IMR-90 (cell line): ENCODE data around the gene AGAP1. TPM values are rescaled to one million over a fixed set of nuclear protein-coding genes. Genes with fewer than 3 reads are reported as not detected.

ENCODE experiments used
- ATAC-seq: fragments of 200-7000 bp; cut with Tn5 transposase; 2 replicates; pipeline ENCODE4 v1.9.1; 2020; ENCODE audit warnings: low read depth, mild to moderate bottlenecking, moderate library complexity
- BruUV-seq: library from RNA; stranded (reverse); fragments of 400-500 nt; replicated peaks from 2 replicates; lab custom pipeline; 2021; lab: Mats Ljungman, UMichigan
- CTCF ChIA-PET: fragments of 300-600 bp; formaldehyde crosslinking; extraction: SDS; loops from one replicate; lab custom pipeline; 2021; ENCODE audit warnings: antibody characterized with exemption; lab: Yijun Ruan, JAX
- POLR2A ChIA-PET: fragments of 300-600 bp; sonication (Branson Sonifier 250); formaldehyde crosslinking; loops from one replicate; lab custom pipeline; 2022; ENCODE audit warnings: antibody characterized with exemption; ENCODE audit not compliant: unreplicated experiment; lab: Charles Lee
- DNase-seq: peaks from one replicate; pipeline ENCODE4 v3.0.0; 2013
- H2AFZ ChIP-seq: replicated peaks from 2 replicates; pipeline ENCODE3; 2013; ENCODE audit warnings: low read length, mild to moderate bottlenecking; ENCODE audit not compliant: poor library complexity
- H2AK5ac ChIP-seq: 2 replicates; pipeline ENCODE4 v1.6.1; 2013; ENCODE audit warnings: low read depth, low read length, inconsistent platforms
- H2AK9ac ChIP-seq: replicated peaks from 2 replicates; pipeline ENCODE3; 2013; ENCODE audit warnings: mild to moderate bottlenecking, low read depth, low read length, moderate library complexity; ENCODE audit not compliant: poor library complexity
- H2BK120ac ChIP-seq: 2 replicates; pipeline ENCODE4 v1.6.1; 2013; ENCODE audit warnings: low read depth, low read length, inconsistent platforms
- H2BK15ac ChIP-seq: 3 replicates; pipeline ENCODE4 v1.6.1; 2013; ENCODE audit warnings: low read depth, low read length, inconsistent platforms
- H2BK20ac ChIP-seq: 2 replicates; pipeline ENCODE4 v1.6.1; 2013; ENCODE audit warnings: low read depth, mild to moderate bottlenecking, inconsistent platforms, low read length, moderate library complexity
- H2BK5ac ChIP-seq: 2 replicates; pipeline ENCODE4 v1.6.1; 2013; ENCODE audit warnings: mild to moderate bottlenecking, low read depth, low read length, inconsistent platforms; ENCODE audit not compliant: poor library complexity, severe bottlenecking
- H3K14ac ChIP-seq: replicated peaks from 2 replicates; pipeline ENCODE4 v1.6.1; 2013; ENCODE audit warnings: low read depth, low read length, inconsistent platforms
- H3K18ac ChIP-seq: 2 replicates; pipeline ENCODE4 v1.6.1; 2013; ENCODE audit warnings: low read depth, low read length, control low read depth
- H3K23ac ChIP-seq: 2 replicates; pipeline ENCODE4 v1.6.1; 2013; ENCODE audit warnings: low read depth, low read length, inconsistent platforms
- H3K27ac ChIP-seq: 2 replicates; pipeline ENCODE4 v1.5.1; 2013; ENCODE audit warnings: mild to moderate bottlenecking, control low read depth, low read length; ENCODE audit not compliant: insufficient read depth
- H3K27me3 ChIP-seq: 2 replicates; pipeline ENCODE4 v1.6.1; 2013; ENCODE audit warnings: low read length; ENCODE audit not compliant: control insufficient read depth, insufficient read depth
- H3K36me3 ChIP-seq: 2 replicates; pipeline ENCODE4 v1.6.1; 2013; ENCODE audit warnings: low read length, mixed read lengths; ENCODE audit not compliant: control insufficient read depth, insufficient read depth
- H3K4ac ChIP-seq: 2 replicates; pipeline ENCODE4 v1.6.1; 2013; ENCODE audit warnings: low read depth, low read length, inconsistent platforms
- H3K4me1 ChIP-seq: 2 replicates; pipeline ENCODE4 v1.6.1; 2013; ENCODE audit warnings: low read length, mixed read lengths; ENCODE audit not compliant: control insufficient read depth, insufficient read depth
- H3K4me2 ChIP-seq: 2 replicates; pipeline ENCODE4 v1.6.1; 2013; ENCODE audit warnings: low read depth, mild to moderate bottlenecking, control low read depth, low read length, moderate library complexity
- H3K4me3 ChIP-seq: 2 replicates; pipeline ENCODE4 v1.5.1; 2013; ENCODE audit warnings: low read depth, mild to moderate bottlenecking, control low read depth, low read length, moderate library complexity; ENCODE audit not compliant: insufficient read depth
- H3K56ac ChIP-seq: 2 replicates; pipeline ENCODE4 v1.6.1; 2013; ENCODE audit warnings: low read length, inconsistent platforms; ENCODE audit not compliant: insufficient read depth; ENCODE audit errors: extremely low read depth
- H3K79me1 ChIP-seq, 2 experiments: 2 replicates each; pipeline ENCODE4 v1.6.1; 2013; ENCODE audit warnings: low read length in 2 of 2, inconsistent platforms in 1 of 2, low read depth in 1 of 2
- H3K9ac ChIP-seq: 2 replicates; pipeline ENCODE4 v1.6.1; 2013; ENCODE audit warnings: low read depth, low read length, control low read depth
- H3K9me1 ChIP-seq: 2 replicates; pipeline ENCODE4 v1.6.1; 2013; ENCODE audit warnings: low read length, inconsistent platforms; ENCODE audit not compliant: insufficient read depth
- H3K9me3 ChIP-seq: 2 replicates; pipeline ENCODE4 v1.6.1; 2013; ENCODE audit warnings: low read length; ENCODE audit not compliant: control insufficient read depth, insufficient read depth
- H4K20me1 ChIP-seq: 2 replicates; pipeline ENCODE4 v1.6.1; 2013; ENCODE audit warnings: low read length, inconsistent platforms; ENCODE audit not compliant: insufficient read depth
- H4K5ac ChIP-seq: 2 replicates; pipeline ENCODE4 v1.6.1; 2013; ENCODE audit warnings: mild to moderate bottlenecking, low read depth, low read length, control low read depth
- H4K8ac ChIP-seq, 2 experiments: 2 replicates each; pipeline ENCODE4 v1.6.1; 2013; ENCODE audit warnings: low read depth in 2 of 2, low read length in 2 of 2, control low read depth in 1 of 2, inconsistent platforms in 1 of 2
- H4K91ac ChIP-seq: 2 replicates; pipeline ENCODE4 v1.6.1; 2013; ENCODE audit warnings: low read depth, low read length, inconsistent platforms; ENCODE audit not compliant: insufficient read depth
- BHLHE40 ChIP-seq: fragments of 150-350 bp; IDR thresholded peaks from 2 replicates; pipeline ENCODE4 v1.6.1; 2016; ENCODE audit warnings: mild to moderate bottlenecking, low read depth, low read length
- CEBPB ChIP-seq: IDR thresholded peaks from 2 replicates; pipeline ENCODE4 v1.6.1; 2012; ENCODE audit warnings: low read depth, low read length, improper control_type of control experiment
- CHD1 ChIP-seq: IDR thresholded peaks from 2 replicates; pipeline ENCODE4 v1.6.1; 2012; ENCODE audit warnings: low read depth, low read length, improper control_type of control experiment
- FOS ChIP-seq: fragments of 150-350 bp; IDR thresholded peaks from 2 replicates; pipeline ENCODE4 v1.6.1; 2016; ENCODE audit warnings: low read depth, low read length
- MAFK ChIP-seq: IDR thresholded peaks from 2 replicates; pipeline ENCODE4 v1.6.1; 2012; ENCODE audit warnings: low read depth, low read length, improper control_type of control experiment
- MAZ ChIP-seq: IDR thresholded peaks from 2 replicates; pipeline ENCODE4 v1.6.1; 2012; ENCODE audit warnings: low read depth, mild to moderate bottlenecking, low read length, improper control_type of control experiment, moderate library complexity, borderline replicate concordance
- MXI1 ChIP-seq: IDR thresholded peaks from 2 replicates; pipeline ENCODE4 v1.6.1; 2012; ENCODE audit warnings: low read depth, mild to moderate bottlenecking, low read length, moderate library complexity, borderline replicate concordance
- NFE2L2 ChIP-seq: fragments of 150-350 bp; IDR thresholded peaks from 2 replicates; pipeline ENCODE4 v1.6.1; 2016; ENCODE audit warnings: low read depth, mild to moderate bottlenecking, low read length
- POLR2A ChIP-seq: IDR thresholded peaks from 2 replicates; pipeline ENCODE4 v1.6.1; 2012; ENCODE audit warnings: mild to moderate bottlenecking, low read depth, low read length
- RAD21 ChIP-seq: IDR thresholded peaks from 2 replicates; pipeline ENCODE4 v1.6.1; 2012; ENCODE audit warnings: low read length, improper control_type of control experiment
- RCOR1 ChIP-seq: IDR thresholded peaks from 2 replicates; pipeline ENCODE4 v1.6.1; 2012; ENCODE audit warnings: mild to moderate bottlenecking, low read length, improper control_type of control experiment; ENCODE audit not compliant: insufficient replicate concordance
- RFX5 ChIP-seq: IDR thresholded peaks from 2 replicates; pipeline ENCODE4 v1.8.0; 2012; ENCODE audit warnings: low read depth, mild to moderate bottlenecking, low read length, moderate library complexity
- SMC3 ChIP-seq: fragments of 150-350 bp; IDR thresholded peaks from 2 replicates; pipeline ENCODE4 v1.6.1; 2016; ENCODE audit warnings: low read depth, mild to moderate bottlenecking, antibody characterized with exemption, low read length, moderate library complexity
- WGBS, 2 experiments: methylation state at CpG; one replicate each; pipeline versions ENCODE4 v1.1.5 to v1.1.7; 2013; ENCODE audit warnings: missing lambda C conversion rate in 2 of 2; ENCODE audit not compliant: insufficient read length in 1 of 2; ENCODE audit errors: extremely low coverage in 2 of 2; 5-methylcytosine and 5-hydroxymethylcytosine counted together
- dilution Hi-C: fragments of 300-500 bp; cut with HindIII; formaldehyde crosslinking; loops from one replicate; pipeline ENCODE4 v1.14.3; 2018; ENCODE audit warnings: low sequenced_read_pairs; ENCODE audit not compliant: unreplicated experiment
- in situ Hi-C: fragments of 300-500 bp; cut with MboI; formaldehyde crosslinking; loops from 3 replicates; pipeline ENCODE4 v1.14.3; 2019; ENCODE audit warnings: low sequenced_read_pairs, inconsistent platforms, mixed read lengths
- intact Hi-C: fragments of 100-400 bp; cut with micrococcal nuclease; formaldehyde crosslinking; loops from 2 replicates; pipeline ENCODE4 v1.10.0; 2022
- polyA plus RNA-seq, 3 experiments: library from polyadenylated mRNA; depleted of rRNA; stranded (reverse); fragments of >200 nt; gene quantifications; 2 replicates each; pipeline ENCODE4 v1.2.3, GENCODE V29; 2012; ENCODE audit warnings: low replicate concordance in 1 of 3
- total RNA-seq: library from RNA; depleted of rRNA; stranded (reverse); fragments of >200 nt; gene quantifications from 2 replicates; pipeline ENCODE4 v1.2.3, GENCODE V29; 2012
- TF ChIP-seq, protein P1 (sequence below): conservative IDR thresholded peaks from 2 replicates; pipeline ENCODE4 v1.5.1; 2012; ENCODE audit warnings: mild to moderate bottlenecking, low read depth, low read length, improper control_type of control experiment
- TF ChIP-seq, protein P2 (sequence below): fragments of 150-350 bp; IDR thresholded peaks from 2 replicates; pipeline ENCODE4 v1.6.1; 2017; ENCODE audit warnings: mild to moderate bottlenecking, antibody characterized with exemption, low read length, low read depth
- TF ChIP-seq, protein P3 (sequence below): fragments of 150-350 bp; IDR thresholded peaks from 2 replicates; pipeline ENCODE4 v1.6.1; 2016; ENCODE audit warnings: low read depth, mild to moderate bottlenecking, low read length, moderate library complexity, borderline replicate concordance

AGAP1 gene
- total and polyA plus RNA-seq, 2 of the 4 experiments (the other 2 are of a cell fraction), result 15.1 to 16.4 TPM

GRCh38 chr2:235968155-235968554, 474.3 kb downstream of the AGAP1 start:
- ChIA-PET POLR2A (no interaction called here), CTCF (no interaction called here)
- no peaks in the 10 kb centered on the region for H4K20me1 ChIP-seq
- H3K9me3 ChIP-seq, result no peaks in the 10 kb centered on the region
- H2AFZ ChIP-seq, result no peak overlapping the region
- H3K4me3 ChIP-seq, result no peak overlapping the region
- H3K27ac ChIP-seq, result no peak overlapping the region
- 90% methylated on average over 2 of the region's 8 CpGs; no CpG with 5 or more reads in 1 of the 2 experiments for WGBS, 2 experiments
- no peak overlapping the region for H4K91ac ChIP-seq
- no peak overlapping the region for H3K14ac ChIP-seq
- H3K4me2 ChIP-seq, result no peak overlapping the region
- H3K36me3 ChIP-seq, result peaks cover 12% of the 10 kb centered on the region
- peaks cover 3% of the 10 kb centered on the region; the same call in 1 of the 2 replicates for H3K9me1 ChIP-seq
- H2BK5ac ChIP-seq, result no peak overlapping the region
- no peak overlapping the region for H3K23ac ChIP-seq
- no peaks in the 10 kb centered on the region for H3K27me3 ChIP-seq
- in situ Hi-C loops, result no loop called here
- intact Hi-C loops, result no loop called here
- H3K79me1 ChIP-seq, result no peaks in the 10 kb centered on the region
- H4K8ac ChIP-seq, result no peak overlapping the region
- no peak overlapping the region for H3K4ac ChIP-seq
- ATAC-seq, result no peak
- no peaks in the 10 kb centered on the region for H3K4me1 ChIP-seq
- TF ChIP-seq CEBPB (no peak), FOS (no peak), RAD21 (no peak), CHD1 (no peak), MAFK (no peak), BHLHE40 (no peak), RCOR1 (no peak), MAZ (no peak), POLR2A (no peak), SMC3 (no peak), MXI1 (no peak), RFX5 (no peak), NFE2L2 (no peak)
- TF ChIP-seq, protein P1, sequence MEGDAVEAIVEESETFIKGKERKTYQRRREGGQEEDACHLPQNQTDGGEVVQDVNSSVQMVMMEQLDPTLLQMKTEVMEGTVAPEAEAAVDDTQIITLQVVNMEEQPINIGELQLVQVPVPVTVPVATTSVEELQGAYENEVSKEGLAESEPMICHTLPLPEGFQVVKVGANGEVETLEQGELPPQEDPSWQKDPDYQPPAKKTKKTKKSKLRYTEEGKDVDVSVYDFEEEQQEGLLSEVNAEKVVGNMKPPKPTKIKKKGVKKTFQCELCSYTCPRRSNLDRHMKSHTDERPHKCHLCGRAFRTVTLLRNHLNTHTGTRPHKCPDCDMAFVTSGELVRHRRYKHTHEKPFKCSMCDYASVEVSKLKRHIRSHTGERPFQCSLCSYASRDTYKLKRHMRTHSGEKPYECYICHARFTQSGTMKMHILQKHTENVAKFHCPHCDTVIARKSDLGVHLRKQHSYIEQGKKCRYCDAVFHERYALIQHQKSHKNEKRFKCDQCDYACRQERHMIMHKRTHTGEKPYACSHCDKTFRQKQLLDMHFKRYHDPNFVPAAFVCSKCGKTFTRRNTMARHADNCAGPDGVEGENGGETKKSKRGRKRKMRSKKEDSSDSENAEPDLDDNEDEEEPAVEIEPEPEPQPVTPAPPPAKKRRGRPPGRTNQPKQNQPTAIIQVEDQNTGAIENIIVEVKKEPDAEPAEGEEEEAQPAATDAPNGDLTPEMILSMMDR, result no peak
- TF ChIP-seq, protein P2, sequence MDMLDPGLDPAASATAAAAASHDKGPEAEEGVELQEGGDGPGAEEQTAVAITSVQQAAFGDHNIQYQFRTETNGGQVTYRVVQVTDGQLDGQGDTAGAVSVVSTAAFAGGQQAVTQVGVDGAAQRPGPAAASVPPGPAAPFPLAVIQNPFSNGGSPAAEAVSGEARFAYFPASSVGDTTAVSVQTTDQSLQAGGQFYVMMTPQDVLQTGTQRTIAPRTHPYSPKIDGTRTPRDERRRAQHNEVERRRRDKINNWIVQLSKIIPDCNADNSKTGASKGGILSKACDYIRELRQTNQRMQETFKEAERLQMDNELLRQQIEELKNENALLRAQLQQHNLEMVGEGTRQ, result no peak
- TF ChIP-seq, protein P3, sequence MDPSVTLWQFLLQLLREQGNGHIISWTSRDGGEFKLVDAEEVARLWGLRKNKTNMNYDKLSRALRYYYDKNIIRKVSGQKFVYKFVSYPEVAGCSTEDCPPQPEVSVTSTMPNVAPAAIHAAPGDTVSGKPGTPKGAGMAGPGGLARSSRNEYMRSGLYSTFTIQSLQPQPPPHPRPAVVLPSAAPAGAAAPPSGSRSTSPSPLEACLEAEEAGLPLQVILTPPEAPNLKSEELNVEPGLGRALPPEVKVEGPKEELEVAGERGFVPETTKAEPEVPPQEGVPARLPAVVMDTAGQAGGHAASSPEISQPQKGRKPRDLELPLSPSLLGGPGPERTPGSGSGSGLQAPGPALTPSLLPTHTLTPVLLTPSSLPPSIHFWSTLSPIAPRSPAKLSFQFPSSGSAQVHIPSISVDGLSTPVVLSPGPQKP, result no peak
- H3K9ac ChIP-seq, result no peak overlapping the region
- no peak for DNase-seq
- H2AK5ac ChIP-seq, result no peak overlapping the region
- dilution Hi-C loops, result no loop called here
- no peak overlapping the region for H2BK20ac ChIP-seq
- H4K5ac ChIP-seq, result no peak overlapping the region
- no peak overlapping the region for H3K18ac ChIP-seq
- no peak overlapping the region for H3K56ac ChIP-seq
- no peak overlapping the region for H2BK120ac ChIP-seq
- BruUV-seq, result no TSS peak
- no peak overlapping the region for H2AK9ac ChIP-seq
- no peak overlapping the region for H2BK15ac ChIP-seq
